GM19238 (cell line): ENCODE results near the gene MFAP4.

Experiments used
- DNase-seq: peaks from one replicate; pipeline ENCODE4 v3.0.0; 2011; ENCODE audit warnings: low spot score; ENCODE audit not compliant: insufficient read length

MFAP4 gene

DNA sequence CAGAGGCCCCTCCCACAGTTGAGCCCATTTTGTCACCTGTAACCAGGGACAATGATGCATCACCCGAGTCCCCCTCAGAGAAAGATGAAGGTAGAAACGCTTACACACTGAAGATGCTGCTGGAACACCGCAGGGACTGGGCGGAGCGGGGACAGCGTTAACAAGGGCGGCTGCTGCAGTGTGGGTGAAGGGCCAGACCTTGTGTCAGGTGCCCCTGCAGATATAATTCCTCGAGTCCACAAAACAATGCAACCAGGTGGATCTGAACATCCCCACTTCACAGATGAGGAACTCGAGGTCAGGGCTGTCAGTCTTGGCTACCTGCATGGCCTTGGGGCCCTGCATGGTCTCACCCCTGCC, 15.0 kb downstream of the MFAP4 start:
- DNase-seq: no peak

DNA sequence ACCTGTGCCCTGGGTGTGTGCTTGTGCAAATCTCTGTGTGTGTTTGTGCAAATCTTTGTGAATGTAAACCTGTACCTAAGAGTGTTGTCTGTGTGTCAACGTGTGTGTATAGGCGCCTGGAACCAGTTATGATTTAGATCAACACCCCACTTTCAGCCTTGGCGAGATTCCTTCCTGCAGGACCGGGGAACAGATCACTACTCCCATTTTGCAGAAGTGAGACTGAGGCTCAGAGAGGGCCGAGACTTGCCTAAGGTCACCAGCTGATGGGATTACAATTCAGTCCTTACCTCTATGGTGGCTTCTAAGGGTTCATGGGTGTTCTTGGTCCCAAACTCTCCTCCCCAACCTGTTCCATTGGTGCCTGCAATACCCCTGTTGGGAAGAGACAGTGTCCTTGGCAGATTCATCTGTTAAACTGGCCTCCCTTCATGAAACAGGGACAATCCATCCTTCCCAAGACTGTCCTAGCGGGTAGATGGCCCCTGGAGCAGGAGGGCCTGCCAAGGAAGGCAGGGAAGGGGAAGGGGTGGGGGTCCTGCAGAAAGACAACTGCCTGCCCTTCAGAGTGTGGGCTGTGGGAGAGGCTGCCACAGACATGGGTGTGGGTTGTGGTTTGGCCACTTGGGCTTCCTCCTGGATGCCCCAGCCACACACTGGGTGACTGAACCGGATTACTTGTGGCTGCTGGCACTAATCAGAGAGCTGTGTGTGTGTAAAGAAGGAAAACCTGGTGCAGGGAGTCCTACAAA, 15.6 kb downstream of the MFAP4 start:
- no peak for DNase-seq

- DNase-seq: peak; percentile 47
These were observed 16.5 kb downstream of the MFAP4 start for GRCh38 chr17:19370493-19370960.

DNA sequence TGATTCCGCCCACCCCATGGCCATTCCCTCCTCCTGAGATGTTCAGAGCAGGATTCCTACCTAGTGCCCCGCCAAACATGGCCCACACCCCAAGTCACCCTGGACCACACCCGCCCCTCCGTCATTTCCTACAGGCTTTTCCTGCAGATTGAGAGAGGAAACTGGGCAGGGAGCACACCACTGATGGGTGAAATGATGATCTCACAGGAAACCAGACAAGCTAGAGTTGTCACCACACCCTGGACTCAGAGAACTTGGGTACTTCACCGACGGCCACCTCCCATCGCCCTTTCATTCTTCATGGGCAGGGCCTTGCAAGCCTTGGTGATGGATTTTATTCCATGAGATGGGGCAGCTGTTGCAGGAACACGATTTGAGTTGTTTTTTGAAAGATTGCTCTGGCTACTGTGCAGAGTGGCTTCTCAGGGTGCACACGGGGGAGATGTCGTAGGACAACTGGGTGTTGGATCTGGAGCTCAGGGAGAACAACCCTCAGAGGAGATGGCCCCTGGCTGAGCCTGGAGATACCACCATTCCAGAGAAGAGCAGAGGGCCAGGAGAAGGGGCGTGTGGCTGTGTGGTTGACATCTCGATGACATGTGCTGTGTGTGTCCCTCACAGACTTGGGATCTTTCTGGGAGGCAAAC, 17.0 kb downstream of the MFAP4 start:
- DNase-seq: no peak

GRCh38 chr17:19369107-19369778, 17.7 kb downstream of the MFAP4 start:
- no peak for DNase-seq

GRCh38 chr17:19368229-19368628, 18.8 kb downstream of the MFAP4 start:
- no peak for DNase-seq

- DNase-seq: no peak
These were observed 20.4 kb downstream of the MFAP4 start for GRCh38 chr17:19366637-19366972.

- no peak for DNase-seq
These were observed 21.0 kb downstream of the MFAP4 start for GRCh38 chr17:19365833-19366636.

GRCh38 chr17:19365499-19365817, 21.5 kb downstream of the MFAP4 start:
- no peak for DNase-seq

GRCh38 chr17:19364699-19365498, 22.1 kb downstream of the MFAP4 start:
- DNase-seq: no peak

GRCh38 chr17:19363460-19364035, 23.4 kb downstream of the MFAP4 start:
- no peak for DNase-seq

GRCh38 chr17:19363114-19363438, 23.9 kb downstream of the MFAP4 start:
- no peak for DNase-seq

DNA sequence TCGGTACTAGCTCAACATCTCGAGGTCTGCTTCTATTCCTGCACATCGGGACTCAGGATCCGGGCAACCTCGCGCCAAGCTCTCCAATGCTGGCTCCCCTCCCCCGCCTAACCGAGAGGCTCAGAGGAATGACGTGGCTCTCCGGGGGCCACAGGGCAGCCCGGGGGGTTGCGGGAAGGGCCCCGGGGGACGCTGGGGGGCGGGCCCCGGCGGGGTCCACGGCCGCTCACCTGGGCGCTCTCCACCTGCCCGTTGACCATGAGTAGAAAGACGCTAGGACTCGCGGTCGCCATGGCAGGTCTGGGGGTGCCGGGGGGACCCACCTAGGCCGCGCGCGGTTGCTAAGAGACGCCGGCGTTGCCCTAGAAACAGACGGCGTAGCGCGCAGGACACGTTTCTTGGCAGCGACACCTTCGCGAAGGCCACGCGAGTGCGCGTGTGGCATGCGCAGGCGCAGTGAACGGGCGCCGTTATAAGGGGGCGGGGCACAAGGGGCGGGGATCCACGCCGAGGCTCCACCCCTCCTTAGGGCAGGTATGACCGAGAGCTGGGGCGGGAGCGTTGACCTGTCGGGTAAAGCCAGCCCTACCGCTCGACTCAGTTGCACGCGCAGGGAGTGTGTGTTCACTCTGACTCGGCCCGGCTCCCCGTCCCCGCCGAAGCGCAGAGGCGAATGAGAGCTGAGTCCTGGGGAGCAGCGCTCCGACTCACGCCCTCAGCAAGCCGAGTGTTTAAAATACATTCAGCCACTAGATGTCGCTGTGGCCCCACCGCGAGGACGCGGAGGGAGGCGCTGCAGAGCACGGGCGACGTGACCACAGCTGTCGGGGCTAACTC, 24.5 kb downstream of the MFAP4 start, which contains the start of gene B9D1:
Gene B9D1, minus strand, starts transcription at position 447 of the 837 bp plus-strand sequence. Its CDS starts 154 bp downstream, at position 293.
- peak; percentile 92 for DNase-seq

GRCh38 chr17:19361944-19362276, 25.1 kb downstream of the MFAP4 start:
- DNase-seq: no peak

DNA sequence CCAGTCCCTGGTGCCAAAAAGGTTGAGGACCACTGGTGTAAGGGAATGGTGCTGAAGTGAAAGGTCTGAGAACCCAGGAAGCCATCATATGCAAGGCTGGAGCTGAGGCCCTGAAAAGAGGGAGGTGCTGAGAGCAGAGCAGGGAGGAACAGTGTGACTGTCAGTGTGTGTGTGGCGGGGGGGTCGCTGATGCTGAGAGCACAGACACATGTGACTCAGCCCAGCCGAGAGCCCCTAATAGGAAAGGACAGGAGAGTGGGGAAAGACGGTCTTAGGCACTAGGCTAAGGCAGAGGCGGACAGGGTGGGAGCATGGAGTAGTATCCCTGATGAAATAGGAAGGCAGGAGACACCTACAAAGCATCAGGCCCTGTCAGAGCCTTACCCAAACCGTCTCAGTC, 25.7 kb downstream of the MFAP4 start:
- no peak for DNase-seq

GRCh38 chr17:19360772-19361171, 26.2 kb downstream of the MFAP4 start:
- no peak for DNase-seq

DNA sequence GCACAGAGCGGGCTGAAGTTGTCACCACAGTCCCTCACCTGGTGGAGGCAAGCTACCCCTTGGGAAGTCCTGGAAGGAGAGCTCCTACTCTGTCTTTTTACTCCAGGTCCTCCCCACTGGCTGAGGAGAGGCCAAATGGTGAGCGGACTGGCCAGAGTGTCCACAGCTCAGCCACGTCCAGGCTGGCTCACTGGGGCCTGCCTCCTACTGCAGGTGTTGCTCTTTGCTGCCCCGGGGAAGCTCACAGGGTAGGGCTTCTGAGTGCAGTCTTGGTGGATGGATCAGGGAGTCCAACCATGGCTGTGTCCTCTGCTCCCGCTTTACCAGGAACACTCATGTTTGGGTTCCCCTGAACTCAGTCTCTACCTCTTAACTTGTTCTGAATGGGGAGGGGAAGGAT, 27.1 kb downstream of the MFAP4 start:
- DNase-seq: no peak

DNA sequence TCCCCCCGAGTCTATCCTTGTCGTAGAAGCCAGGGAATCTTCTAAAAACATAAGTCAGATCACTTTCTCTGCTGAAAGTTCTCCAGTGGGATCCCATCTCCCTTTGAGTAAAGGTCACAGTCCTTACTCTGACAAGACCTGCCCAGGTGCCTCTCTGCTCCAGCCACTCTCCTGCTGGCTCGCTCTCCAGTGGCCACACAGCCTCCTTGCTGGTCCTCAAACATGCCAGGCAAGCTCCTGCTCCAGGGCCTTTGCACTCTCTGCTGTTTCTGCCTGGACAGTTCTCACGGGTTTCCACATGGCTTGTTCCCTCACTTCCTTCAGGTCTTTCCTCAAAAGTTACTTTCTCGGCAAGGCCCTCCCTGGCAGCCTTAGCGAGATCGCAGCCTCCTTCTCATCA, 27.8 kb downstream of the MFAP4 start:
- DNase-seq: no peak

GRCh38 chr17:19357761-19358160, 29.2 kb downstream of the MFAP4 start:
- no peak for DNase-seq

DNA sequence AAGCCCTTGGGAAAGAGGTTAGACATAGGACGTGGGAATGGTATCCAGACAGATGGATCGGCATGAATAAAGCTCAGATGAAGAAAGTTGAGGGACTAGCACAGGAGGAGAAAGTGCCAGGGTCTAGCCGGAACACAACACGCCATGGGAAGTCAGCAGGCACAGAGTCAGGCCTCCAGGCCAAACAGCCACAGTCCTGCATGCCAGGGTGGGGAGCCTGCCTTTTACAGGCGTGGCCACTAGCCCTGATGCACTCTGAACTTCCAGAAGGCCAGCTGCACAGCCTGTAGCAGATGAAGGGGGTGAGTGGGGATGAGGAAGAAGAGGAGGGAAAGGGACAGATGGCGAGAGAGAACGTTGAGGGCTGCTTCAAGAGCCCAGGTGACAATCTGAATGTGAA, 29.6 kb downstream of the MFAP4 start:
- DNase-seq: no peak
